GM23338 (cell line): ENCODE results near the gene HADHA. TPM values are rescaled to one million over a fixed set of nuclear protein-coding genes. Genes with fewer than 3 reads are reported as not detected.
A peak's percentile ranks its signal among the peaks of the same experiment; 100 is the strongest.

Experiments
- ATAC-seq: fragments of 200-7000 bp; cut with Tn5 transposase; 3 replicates; pipeline ENCODE4 v1.9.1; 2020
- DNase-seq: peaks from one replicate; pipeline ENCODE4 v3.0.0-alpha.2; 2015; ENCODE audit warnings: low spot score
- H2AFZ ChIP-seq: fragments of 200-600 bp; sonication (generic); 2 replicates; pipeline ENCODE4 v1.8.0; 2016; ENCODE audit warnings: antibody characterized with exemption, mild to moderate bottlenecking, moderate library complexity
- H3F3A ChIP-seq: fragments of 200-600 bp; sonication (generic); replicated peaks from 2 replicates; pipeline ENCODE4 v1.8.0; 2017; ENCODE audit warnings: antibody characterized with exemption, mixed run types, low read depth
- H3K27ac ChIP-seq: fragments of 200-600 bp; sonication (generic); 2 replicates; pipeline ENCODE4 v1.6.1; 2016; ENCODE audit warnings: low read depth
- H3K27me3 ChIP-seq: fragments of 200-600 bp; sonication (generic); 2 replicates; pipeline ENCODE4 v1.8.0; 2016; ENCODE audit warnings: mild to moderate bottlenecking, mixed run types, moderate library complexity; ENCODE audit not compliant: insufficient read depth
- H3K36me3 ChIP-seq: fragments of 200-600 bp; sonication (generic); 2 replicates; pipeline ENCODE4 v1.8.0; 2016; ENCODE audit warnings: mild to moderate bottlenecking; ENCODE audit not compliant: insufficient read depth
- H3K4me1 ChIP-seq: fragments of 200-600 bp; sonication (generic); 2 replicates; pipeline ENCODE4 v1.8.0; 2016; ENCODE audit warnings: mild to moderate bottlenecking, moderate library complexity; ENCODE audit not compliant: insufficient read depth
- H3K4me2 ChIP-seq: fragments of 200-600 bp; sonication (generic); 2 replicates; pipeline ENCODE4 v1.7.1; 2017; ENCODE audit warnings: mixed run types
- H3K4me3 ChIP-seq: fragments of 200-600 bp; sonication (generic); 2 replicates; pipeline ENCODE4 v1.6.1; 2016; ENCODE audit warnings: mixed run types
- H3K79me2 ChIP-seq: fragments of 200-600 bp; sonication (generic); replicated peaks from 2 replicates; pipeline ENCODE4 v1.8.0; 2017; ENCODE audit warnings: mild to moderate bottlenecking; ENCODE audit not compliant: insufficient read depth
- H3K9me2 ChIP-seq: fragments of 200-600 bp; sonication (generic); 2 replicates; pipeline ENCODE4 v1.8.0; 2017; ENCODE audit not compliant: insufficient read depth
- H4K20me1 ChIP-seq: fragments of 200-600 bp; sonication (generic); replicated peaks from 2 replicates; pipeline ENCODE4 v1.8.0; 2017; ENCODE audit warnings: mild to moderate bottlenecking; ENCODE audit not compliant: insufficient read depth
- H3K27ac Mint-ChIP-seq: 2 replicates; pipeline ENCODE4 v1.8.0; 2020; ENCODE audit warnings: inconsistent platforms, mild to moderate bottlenecking, moderate library complexity, mixed read lengths
- H3K27me3 Mint-ChIP-seq: 3 replicates; pipeline ENCODE4 v1.8.0; 2022; ENCODE audit warnings: low read depth, mild to moderate bottlenecking, moderate library complexity, mixed read lengths, inconsistent platforms; ENCODE audit not compliant: insufficient read depth, poor library complexity
- H3K36me3 Mint-ChIP-seq: 3 replicates; pipeline ENCODE4 v1.8.0; 2021; ENCODE audit warnings: low read depth, mild to moderate bottlenecking, inconsistent platforms, moderate library complexity, mixed read lengths
- H3K4me1 Mint-ChIP-seq: 3 replicates; pipeline ENCODE4 v1.8.0; 2020; ENCODE audit warnings: mild to moderate bottlenecking, inconsistent platforms, mixed read lengths
- H3K4me3 Mint-ChIP-seq: 3 replicates; pipeline ENCODE4 v1.8.0; 2021; ENCODE audit warnings: moderate library complexity, mild to moderate bottlenecking, inconsistent platforms, mixed read lengths
- H3K9me3 Mint-ChIP-seq: 3 replicates; pipeline ENCODE4 v1.8.0; 2020; ENCODE audit warnings: moderate library complexity, mild to moderate bottlenecking, inconsistent platforms, mixed read lengths
- CREB1 ChIP-seq: fragments of 250-450 bp; sonication (Bioruptor Pico); IDR thresholded peaks from 2 replicates; pipeline ENCODE4 v1.5.0; 2020; ENCODE audit warnings: low read depth, mild to moderate bottlenecking, moderate library complexity
- EZH2 ChIP-seq: fragments of 200-600 bp; sonication (generic); IDR thresholded peaks from one replicate; pipeline ENCODE4 v1.8.0; 2017; ENCODE audit warnings: antibody characterized with exemption, mild to moderate bottlenecking, low read depth; ENCODE audit not compliant: unreplicated experiment
- EZH2phosphoT487 ChIP-seq: fragments of 200-600 bp; sonication (generic); IDR thresholded peaks from one replicate; pipeline ENCODE4 v1.8.1; 2018; ENCODE audit warnings: antibody characterized with exemption; ENCODE audit not compliant: unreplicated experiment
- JUNB ChIP-seq: IDR thresholded peaks from one replicate; pipeline ENCODE4 v1.6.1; 2016; ENCODE audit warnings: antibody characterized with exemption; ENCODE audit not compliant: unreplicated experiment
- NANOG ChIP-seq: IDR thresholded peaks from 2 replicates; pipeline ENCODE4 v1.6.1; 2016; ENCODE audit warnings: antibody characterized with exemption, borderline replicate concordance
- POLR2AphosphoS5 ChIP-seq: IDR thresholded peaks from 2 replicates; pipeline ENCODE4 v1.6.1; 2016; ENCODE audit warnings: antibody characterized with exemption, low read depth
- STAT1 ChIP-seq: IDR thresholded peaks from one replicate; pipeline ENCODE4 v1.6.1; 2016; ENCODE audit warnings: antibody characterized with exemption; ENCODE audit not compliant: unreplicated experiment
- ZNF114 ChIP-seq: fragments of 250-450 bp; sonication (Bioruptor Pico); IDR thresholded peaks from 2 replicates; pipeline ENCODE4 v1.5.0; 2020; ENCODE audit warnings: mild to moderate bottlenecking, moderate library complexity
- ZNF331 ChIP-seq: fragments of 250-450 bp; sonication (Bioruptor Pico); IDR thresholded peaks from 2 replicates; pipeline ENCODE4 v1.5.0; 2020; ENCODE audit warnings: low read depth, mild to moderate bottlenecking, moderate library complexity
- polyA plus RNA-seq: library from polyadenylated mRNA; unstranded; fragments of >200 nt; fragmentation: Nextera tagmentation; extraction: Ambion mirVana; gene quantifications from 2 replicates; pipeline ENCODE4 v1.2.1, GENCODE V29; 2016
- total RNA-seq: library from RNA; depleted of rRNA; stranded (reverse); fragments of >200 nt; shearing (Covaris generic); gene quantifications from 2 replicates; pipeline ENCODE4 v1.2.3, GENCODE V29; 2014
- TF ChIP-seq, protein P1 (sequence below): fragments of 250-450 bp; sonication (Bioruptor Pico); IDR thresholded peaks from 2 replicates; pipeline ENCODE4 v1.5.0; 2020; ENCODE audit warnings: mild to moderate bottlenecking, moderate library complexity
- TF ChIP-seq, protein P2 (sequence below), 2 experiments: fragments of 200-600 bp in 1 of 2; sonication (generic) in 1 of 2; conservative IDR thresholded peaks; 2 replicates each; pipeline versions ENCODE4 v1.5.1 to v1.6.1; 2016 to 2017; ENCODE audit warnings: antibody characterized with exemption in 2 of 2, low read depth in 2 of 2, mild to moderate bottlenecking in 2 of 2, moderate library complexity in 1 of 2
- TF ChIP-seq, protein P3 (sequence below): IDR thresholded peaks from 2 replicates; pipeline ENCODE4 v1.6.1; 2016; ENCODE audit warnings: antibody characterized with exemption
- TF ChIP-seq, protein P4 (sequence below): IDR thresholded peaks from one replicate; pipeline ENCODE4 v1.6.1; 2018; ENCODE audit warnings: antibody characterized with exemption; ENCODE audit not compliant: unreplicated experiment

The HADHA gene
- total and polyA plus RNA-seq, 2 experiments from 2014 or later = 63.9 to 92.3 TPM

DNA sequence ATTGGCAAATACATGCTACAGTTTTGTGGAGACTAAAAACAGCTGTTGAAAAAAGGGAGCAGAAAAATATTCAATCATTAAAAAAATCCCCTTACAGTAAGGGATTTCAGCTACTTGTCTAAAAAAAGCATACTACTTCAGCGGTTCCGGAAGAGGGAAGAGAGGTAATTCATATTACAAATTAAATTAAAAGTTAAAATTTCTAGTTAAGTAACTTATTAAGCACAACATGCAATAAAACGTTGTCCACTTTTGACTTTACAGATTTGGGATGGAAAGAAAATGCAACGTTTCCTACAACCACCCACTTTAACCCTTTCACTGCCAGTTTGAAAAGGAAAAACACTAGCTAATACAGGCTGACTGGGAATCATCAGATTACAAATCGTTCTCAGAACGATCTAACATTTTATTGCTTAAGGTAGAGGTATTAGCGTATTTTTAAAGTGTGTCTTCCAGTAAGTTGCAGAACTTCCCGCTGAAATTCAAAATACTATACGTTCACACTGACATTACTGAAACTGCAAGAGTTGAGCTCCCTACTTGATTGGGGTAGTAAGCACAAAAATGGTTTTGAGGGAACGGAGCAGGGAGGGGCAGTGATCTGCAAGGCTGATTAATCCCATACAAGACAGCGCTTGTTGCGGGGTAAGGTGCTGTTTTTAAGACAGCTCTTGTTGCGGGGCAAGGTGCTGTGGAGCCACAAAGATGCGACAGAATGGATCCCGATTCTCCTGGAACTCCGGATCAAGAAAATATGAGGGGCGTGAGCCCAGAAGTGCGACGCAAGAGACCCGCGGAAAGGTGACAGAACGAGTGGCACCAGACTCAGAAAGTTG is 743 bp downstream of the HADHA start:
- Mint-ChIP-seq H3K36me3 (no peaks in the 10 kb centered on the region), H3K27ac (peak overlapping the region; percentile 98), H3K9me3 (no peaks in the 10 kb centered on the region), H3K4me1 (peaks cover 21% of the 10 kb centered on the region), H3K27me3 (peaks cover 4% of the 10 kb centered on the region), H3K4me3 (peak overlapping the region; percentile 96)
- Histone ChIP-seq H3K79me2 (peaks cover 91% of the 10 kb centered on the region), H3K4me1 (peaks cover 27% of the 10 kb centered on the region), H3K27me3 (no peaks in the 10 kb centered on the region), H3K4me2 (peak overlapping the region; percentile 92), H4K20me1 (peaks cover 21% of the 10 kb centered on the region), H3K27ac (peak overlapping the region; percentile 96), H3F3A (peaks cover 11% of the 10 kb centered on the region), H3K4me3 (peak overlapping the region; percentile 99), H3K36me3 (0 out of 2 replicates have a peak, but pooled peaks cover 3% of the 10 kb centered on the region), H2AFZ (peak overlapping the region; percentile 85), H3K9me2 (no peaks in the 10 kb centered on the region)
- DNase-seq (peak; percentile 47), ATAC-seq (no peak)
- TF ChIP-seq ZNF331 = no peak
- TF ChIP-seq, protein P1, sequence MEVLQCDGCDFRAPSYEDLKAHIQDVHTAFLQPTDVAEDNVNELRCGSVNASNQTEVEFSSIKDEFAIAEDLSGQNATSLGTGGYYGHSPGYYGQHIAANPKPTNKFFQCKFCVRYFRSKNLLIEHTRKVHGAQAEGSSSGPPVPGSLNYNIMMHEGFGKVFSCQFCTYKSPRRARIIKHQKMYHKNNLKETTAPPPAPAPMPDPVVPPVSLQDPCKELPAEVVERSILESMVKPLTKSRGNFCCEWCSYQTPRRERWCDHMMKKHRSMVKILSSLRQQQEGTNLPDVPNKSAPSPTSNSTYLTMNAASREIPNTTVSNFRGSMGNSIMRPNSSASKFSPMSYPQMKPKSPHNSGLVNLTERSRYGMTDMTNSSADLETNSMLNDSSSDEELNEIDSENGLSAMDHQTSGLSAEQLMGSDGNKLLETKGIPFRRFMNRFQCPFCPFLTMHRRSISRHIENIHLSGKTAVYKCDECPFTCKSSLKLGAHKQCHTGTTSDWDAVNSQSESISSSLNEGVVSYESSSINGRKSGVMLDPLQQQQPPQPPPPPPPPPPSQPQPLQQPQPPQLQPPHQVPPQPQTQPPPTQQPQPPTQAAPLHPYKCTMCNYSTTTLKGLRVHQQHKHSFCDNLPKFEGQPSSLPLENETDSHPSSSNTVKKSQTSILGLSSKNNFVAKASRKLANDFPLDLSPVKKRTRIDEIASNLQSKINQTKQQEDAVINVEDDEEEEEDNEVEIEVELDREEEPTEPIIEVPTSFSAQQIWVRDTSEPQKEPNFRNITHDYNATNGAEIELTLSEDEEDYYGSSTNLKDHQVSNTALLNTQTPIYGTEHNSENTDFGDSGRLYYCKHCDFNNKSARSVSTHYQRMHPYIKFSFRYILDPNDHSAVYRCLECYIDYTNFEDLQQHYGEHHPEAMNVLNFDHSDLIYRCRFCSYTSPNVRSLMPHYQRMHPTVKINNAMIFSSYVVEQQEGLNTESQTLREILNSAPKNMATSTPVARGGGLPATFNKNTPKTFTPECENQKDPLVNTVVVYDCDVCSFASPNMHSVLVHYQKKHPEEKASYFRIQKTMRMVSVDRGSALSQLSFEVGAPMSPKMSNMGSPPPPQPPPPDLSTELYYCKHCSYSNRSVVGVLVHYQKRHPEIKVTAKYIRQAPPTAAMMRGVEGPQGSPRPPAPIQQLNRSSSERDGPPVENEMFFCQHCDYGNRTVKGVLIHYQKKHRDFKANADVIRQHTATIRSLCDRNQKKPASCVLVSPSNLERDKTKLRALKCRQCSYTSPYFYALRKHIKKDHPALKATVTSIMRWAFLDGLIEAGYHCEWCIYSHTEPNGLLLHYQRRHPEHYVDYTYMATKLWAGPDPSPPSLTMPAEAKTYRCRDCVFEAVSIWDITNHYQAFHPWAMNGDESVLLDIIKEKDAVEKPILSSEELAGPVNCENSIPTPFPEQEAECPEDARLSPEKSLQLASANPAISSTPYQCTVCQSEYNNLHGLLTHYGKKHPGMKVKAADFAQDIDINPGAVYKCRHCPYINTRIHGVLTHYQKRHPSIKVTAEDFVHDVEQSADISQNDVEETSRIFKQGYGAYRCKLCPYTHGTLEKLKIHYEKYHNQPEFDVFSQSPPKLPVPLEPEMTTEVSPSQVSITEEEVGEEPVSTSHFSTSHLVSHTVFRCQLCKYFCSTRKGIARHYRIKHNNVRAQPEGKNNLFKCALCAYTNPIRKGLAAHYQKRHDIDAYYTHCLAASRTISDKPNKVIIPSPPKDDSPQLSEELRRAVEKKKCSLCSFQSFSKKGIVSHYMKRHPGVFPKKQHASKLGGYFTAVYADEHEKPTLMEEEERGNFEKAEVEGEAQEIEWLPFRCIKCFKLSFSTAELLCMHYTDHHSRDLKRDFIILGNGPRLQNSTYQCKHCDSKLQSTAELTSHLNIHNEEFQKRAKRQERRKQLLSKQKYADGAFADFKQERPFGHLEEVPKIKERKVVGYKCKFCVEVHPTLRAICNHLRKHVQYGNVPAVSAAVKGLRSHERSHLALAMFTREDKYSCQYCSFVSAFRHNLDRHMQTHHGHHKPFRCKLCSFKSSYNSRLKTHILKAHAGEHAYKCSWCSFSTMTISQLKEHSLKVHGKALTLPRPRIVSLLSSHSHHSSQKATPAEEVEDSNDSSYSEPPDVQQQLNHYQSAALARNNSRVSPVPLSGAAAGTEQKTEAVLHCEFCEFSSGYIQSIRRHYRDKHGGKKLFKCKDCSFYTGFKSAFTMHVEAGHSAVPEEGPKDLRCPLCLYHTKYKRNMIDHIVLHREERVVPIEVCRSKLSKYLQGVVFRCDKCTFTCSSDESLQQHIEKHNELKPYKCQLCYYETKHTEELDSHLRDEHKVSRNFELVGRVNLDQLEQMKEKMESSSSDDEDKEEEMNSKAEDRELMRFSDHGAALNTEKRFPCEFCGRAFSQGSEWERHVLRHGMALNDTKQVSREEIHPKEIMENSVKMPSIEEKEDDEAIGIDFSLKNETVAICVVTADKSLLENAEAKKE (CRISPR knock-in tag) = no peak
- no peak for TF ChIP-seq CREB1 (CRISPR knock-in tag)
- TF ChIP-seq, protein P2, sequence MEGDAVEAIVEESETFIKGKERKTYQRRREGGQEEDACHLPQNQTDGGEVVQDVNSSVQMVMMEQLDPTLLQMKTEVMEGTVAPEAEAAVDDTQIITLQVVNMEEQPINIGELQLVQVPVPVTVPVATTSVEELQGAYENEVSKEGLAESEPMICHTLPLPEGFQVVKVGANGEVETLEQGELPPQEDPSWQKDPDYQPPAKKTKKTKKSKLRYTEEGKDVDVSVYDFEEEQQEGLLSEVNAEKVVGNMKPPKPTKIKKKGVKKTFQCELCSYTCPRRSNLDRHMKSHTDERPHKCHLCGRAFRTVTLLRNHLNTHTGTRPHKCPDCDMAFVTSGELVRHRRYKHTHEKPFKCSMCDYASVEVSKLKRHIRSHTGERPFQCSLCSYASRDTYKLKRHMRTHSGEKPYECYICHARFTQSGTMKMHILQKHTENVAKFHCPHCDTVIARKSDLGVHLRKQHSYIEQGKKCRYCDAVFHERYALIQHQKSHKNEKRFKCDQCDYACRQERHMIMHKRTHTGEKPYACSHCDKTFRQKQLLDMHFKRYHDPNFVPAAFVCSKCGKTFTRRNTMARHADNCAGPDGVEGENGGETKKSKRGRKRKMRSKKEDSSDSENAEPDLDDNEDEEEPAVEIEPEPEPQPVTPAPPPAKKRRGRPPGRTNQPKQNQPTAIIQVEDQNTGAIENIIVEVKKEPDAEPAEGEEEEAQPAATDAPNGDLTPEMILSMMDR (conservative IDR thresholded peaks at IDR 0.05; ENCODE audit: low read depth in 2 of 2) = no peak
- TF ChIP-seq EZH2 = no peak
- TF ChIP-seq NANOG = no peak
- no peak for TF ChIP-seq STAT1
- TF ChIP-seq POLR2AphosphoS5 = no peak
- TF ChIP-seq, protein P3, sequence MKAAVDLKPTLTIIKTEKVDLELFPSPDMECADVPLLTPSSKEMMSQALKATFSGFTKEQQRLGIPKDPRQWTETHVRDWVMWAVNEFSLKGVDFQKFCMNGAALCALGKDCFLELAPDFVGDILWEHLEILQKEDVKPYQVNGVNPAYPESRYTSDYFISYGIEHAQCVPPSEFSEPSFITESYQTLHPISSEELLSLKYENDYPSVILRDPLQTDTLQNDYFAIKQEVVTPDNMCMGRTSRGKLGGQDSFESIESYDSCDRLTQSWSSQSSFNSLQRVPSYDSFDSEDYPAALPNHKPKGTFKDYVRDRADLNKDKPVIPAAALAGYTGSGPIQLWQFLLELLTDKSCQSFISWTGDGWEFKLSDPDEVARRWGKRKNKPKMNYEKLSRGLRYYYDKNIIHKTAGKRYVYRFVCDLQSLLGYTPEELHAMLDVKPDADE = no peak
- TF ChIP-seq ZNF114 (CRISPR knock-in tag) = no peak
- TF ChIP-seq JUNB = no peak
- no peak for TF ChIP-seq EZH2phosphoT487
- TF ChIP-seq, protein P4, sequence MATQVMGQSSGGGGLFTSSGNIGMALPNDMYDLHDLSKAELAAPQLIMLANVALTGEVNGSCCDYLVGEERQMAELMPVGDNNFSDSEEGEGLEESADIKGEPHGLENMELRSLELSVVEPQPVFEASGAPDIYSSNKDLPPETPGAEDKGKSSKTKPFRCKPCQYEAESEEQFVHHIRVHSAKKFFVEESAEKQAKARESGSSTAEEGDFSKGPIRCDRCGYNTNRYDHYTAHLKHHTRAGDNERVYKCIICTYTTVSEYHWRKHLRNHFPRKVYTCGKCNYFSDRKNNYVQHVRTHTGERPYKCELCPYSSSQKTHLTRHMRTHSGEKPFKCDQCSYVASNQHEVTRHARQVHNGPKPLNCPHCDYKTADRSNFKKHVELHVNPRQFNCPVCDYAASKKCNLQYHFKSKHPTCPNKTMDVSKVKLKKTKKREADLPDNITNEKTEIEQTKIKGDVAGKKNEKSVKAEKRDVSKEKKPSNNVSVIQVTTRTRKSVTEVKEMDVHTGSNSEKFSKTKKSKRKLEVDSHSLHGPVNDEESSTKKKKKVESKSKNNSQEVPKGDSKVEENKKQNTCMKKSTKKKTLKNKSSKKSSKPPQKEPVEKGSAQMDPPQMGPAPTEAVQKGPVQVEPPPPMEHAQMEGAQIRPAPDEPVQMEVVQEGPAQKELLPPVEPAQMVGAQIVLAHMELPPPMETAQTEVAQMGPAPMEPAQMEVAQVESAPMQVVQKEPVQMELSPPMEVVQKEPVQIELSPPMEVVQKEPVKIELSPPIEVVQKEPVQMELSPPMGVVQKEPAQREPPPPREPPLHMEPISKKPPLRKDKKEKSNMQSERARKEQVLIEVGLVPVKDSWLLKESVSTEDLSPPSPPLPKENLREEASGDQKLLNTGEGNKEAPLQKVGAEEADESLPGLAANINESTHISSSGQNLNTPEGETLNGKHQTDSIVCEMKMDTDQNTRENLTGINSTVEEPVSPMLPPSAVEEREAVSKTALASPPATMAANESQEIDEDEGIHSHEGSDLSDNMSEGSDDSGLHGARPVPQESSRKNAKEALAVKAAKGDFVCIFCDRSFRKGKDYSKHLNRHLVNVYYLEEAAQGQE = no peak
